PC-3 (cell line): ENCODE data around the gene HGD.

Experiments used
- EZH2 ChIP-seq: fragments of 300-600 bp; sonication (generic); IDR thresholded peaks from one replicate; pipeline ENCODE4 v1.6.1; 2017; ENCODE audit warnings: antibody characterized with exemption, mild to moderate bottlenecking, low read length; ENCODE audit not compliant: unreplicated experiment
- EZH2phosphoT487 ChIP-seq: fragments of 300-600 bp; sonication (generic); IDR thresholded peaks from 2 replicates; pipeline ENCODE4 v1.6.1; 2018; ENCODE audit warnings: mild to moderate bottlenecking, antibody characterized with exemption, low read length, borderline replicate concordance
- TF ChIP-seq, protein P1 (sequence below): fragments of 300-600 bp; sonication (generic); conservative IDR thresholded peaks from 2 replicates; pipeline ENCODE4 v1.5.1; 2017; ENCODE audit warnings: antibody characterized with exemption, low read depth, mild to moderate bottlenecking, low read length

GRCh38 chr3:120637851-120638559 lies 44.0 kb downstream of the HGD start:
- TF ChIP-seq, protein P1, sequence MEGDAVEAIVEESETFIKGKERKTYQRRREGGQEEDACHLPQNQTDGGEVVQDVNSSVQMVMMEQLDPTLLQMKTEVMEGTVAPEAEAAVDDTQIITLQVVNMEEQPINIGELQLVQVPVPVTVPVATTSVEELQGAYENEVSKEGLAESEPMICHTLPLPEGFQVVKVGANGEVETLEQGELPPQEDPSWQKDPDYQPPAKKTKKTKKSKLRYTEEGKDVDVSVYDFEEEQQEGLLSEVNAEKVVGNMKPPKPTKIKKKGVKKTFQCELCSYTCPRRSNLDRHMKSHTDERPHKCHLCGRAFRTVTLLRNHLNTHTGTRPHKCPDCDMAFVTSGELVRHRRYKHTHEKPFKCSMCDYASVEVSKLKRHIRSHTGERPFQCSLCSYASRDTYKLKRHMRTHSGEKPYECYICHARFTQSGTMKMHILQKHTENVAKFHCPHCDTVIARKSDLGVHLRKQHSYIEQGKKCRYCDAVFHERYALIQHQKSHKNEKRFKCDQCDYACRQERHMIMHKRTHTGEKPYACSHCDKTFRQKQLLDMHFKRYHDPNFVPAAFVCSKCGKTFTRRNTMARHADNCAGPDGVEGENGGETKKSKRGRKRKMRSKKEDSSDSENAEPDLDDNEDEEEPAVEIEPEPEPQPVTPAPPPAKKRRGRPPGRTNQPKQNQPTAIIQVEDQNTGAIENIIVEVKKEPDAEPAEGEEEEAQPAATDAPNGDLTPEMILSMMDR, result no peak
- no peak for TF ChIP-seq EZH2phosphoT487
- no peak for TF ChIP-seq EZH2
